GM21737 (cell line): Measurements from ENCODE around the gene SNRPD3.
"Not testable (repeated sequence)": the region's sequence is repeated elsewhere in the genome, so short reads cannot be mapped to it uniquely, and the experiment has no call there.

Source experiments
- ATAC-seq: cut with Tn5 transposase; IDR thresholded peaks from one replicate; pipeline ENCODE4 v1.9.1; 2021; ENCODE audit warnings: mild to moderate bottlenecking, moderate library complexity; ENCODE audit not compliant: unreplicated experiment

SNRPD3 gene

GRCh38 chr22:24606340-24606739 is 50.5 kb downstream of the SNRPD3 start:
- not testable (repeated sequence) for ATAC-seq

GRCh38 chr22:24607429-24607983 is 51.7 kb downstream of the SNRPD3 start:
- not testable (repeated sequence) for ATAC-seq

- not testable (repeated sequence) for ATAC-seq
Observed at GRCh38 chr22:24608327-24608726, 52.5 kb downstream of the SNRPD3 start.

- ATAC-seq, result not testable (repeated sequence)
Observed at GRCh38 chr22:24609888-24610287, 54.1 kb downstream of the SNRPD3 start.

DNA sequence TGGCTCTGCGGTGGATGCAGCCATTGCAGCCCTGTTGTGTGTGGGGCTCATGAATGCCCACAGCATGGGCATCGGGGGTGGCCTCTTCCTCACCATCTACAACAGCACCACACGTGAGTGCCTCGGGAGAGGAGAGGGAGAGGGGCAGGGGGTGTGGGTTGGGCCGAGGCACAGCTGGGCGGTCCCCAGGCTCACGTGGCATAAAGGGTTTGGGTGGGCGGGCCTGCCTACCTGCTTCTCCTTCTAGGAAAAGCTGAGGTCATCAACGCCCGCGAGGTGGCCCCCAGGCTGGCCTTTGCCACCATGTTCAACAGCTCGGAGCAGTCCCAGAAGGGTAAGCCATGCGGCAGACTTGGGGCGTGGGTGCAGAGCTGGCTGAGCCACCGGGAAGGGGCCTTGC is 59.0 kb downstream of the SNRPD3 start:
- ATAC-seq, result not testable (repeated sequence)

DNA sequence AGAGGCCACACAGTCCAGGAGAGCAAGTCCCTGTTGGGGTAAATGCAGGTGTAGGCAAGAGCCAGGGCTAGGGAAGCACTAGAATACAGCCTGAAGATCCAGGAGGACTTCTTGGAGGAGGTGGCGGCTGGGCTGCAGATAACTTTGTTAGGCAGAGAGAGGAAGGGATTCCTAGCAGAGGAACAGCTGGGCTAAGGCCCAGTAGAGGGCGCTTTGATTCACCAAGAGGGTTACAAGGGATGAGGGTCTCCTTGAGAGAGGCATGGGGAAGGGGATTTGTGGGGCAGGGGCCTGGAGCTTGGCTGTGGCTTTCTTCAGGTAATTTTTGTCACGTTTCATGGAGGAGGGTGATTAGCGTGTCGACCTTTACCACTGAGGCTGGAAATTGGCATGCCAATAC is 65.4 kb downstream of the SNRPD3 start:
- ATAC-seq, result not testable (repeated sequence)

GRCh38 chr22:24622596-24622995 is 66.8 kb downstream of the SNRPD3 start:
- not testable (repeated sequence) for ATAC-seq
